ENCODE data around the gene TRAF7.

- TF ChIP-seq, protein P1, sequence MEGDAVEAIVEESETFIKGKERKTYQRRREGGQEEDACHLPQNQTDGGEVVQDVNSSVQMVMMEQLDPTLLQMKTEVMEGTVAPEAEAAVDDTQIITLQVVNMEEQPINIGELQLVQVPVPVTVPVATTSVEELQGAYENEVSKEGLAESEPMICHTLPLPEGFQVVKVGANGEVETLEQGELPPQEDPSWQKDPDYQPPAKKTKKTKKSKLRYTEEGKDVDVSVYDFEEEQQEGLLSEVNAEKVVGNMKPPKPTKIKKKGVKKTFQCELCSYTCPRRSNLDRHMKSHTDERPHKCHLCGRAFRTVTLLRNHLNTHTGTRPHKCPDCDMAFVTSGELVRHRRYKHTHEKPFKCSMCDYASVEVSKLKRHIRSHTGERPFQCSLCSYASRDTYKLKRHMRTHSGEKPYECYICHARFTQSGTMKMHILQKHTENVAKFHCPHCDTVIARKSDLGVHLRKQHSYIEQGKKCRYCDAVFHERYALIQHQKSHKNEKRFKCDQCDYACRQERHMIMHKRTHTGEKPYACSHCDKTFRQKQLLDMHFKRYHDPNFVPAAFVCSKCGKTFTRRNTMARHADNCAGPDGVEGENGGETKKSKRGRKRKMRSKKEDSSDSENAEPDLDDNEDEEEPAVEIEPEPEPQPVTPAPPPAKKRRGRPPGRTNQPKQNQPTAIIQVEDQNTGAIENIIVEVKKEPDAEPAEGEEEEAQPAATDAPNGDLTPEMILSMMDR (IDR thresholded peaks at IDR 0.05; ENCODE audit: poor library complexity, severe bottlenecking) = no peak
- TF ChIP-seq TAF1 (IDR thresholded peaks at IDR 0.05; ENCODE audit: low read depth) (no peak), EP300 (conservative IDR thresholded peaks at IDR 0.05; ENCODE audit: poor library complexity, severe bottlenecking) (no peak), POLR2AphosphoS5 (IDR thresholded peaks at IDR 0.05) (no peak), EZH2 (IDR thresholded peaks at IDR 0.05; ENCODE audit: borderline replicate concordance, insufficient read depth, low read length, poor library complexity, severe bottlenecking) (no peak)
These were observed 22.9 kb downstream of the TRAF7 start for GRCh38 chr16:2178321-2179106.
